HUES48 (cell line): Measurements from ENCODE around the gene OR4S2.

Source experiments
- H3K27ac ChIP-seq: one replicate; pipeline ENCODE4 v1.7.0; 2013; ENCODE audit warnings: low read depth, low read length, inconsistent platforms
- H3K27me3 ChIP-seq: 2 replicates; pipeline ENCODE4 v1.6.1; 2013; ENCODE audit warnings: mild to moderate bottlenecking, low read length; ENCODE audit not compliant: control insufficient read depth, insufficient read depth
- H3K36me3 ChIP-seq: 2 replicates; pipeline ENCODE4 v1.6.1; 2013; ENCODE audit warnings: low read length; ENCODE audit not compliant: control insufficient read depth, insufficient read depth
- H3K4me1 ChIP-seq: 2 replicates; pipeline ENCODE4 v1.6.1; 2013; ENCODE audit warnings: mild to moderate bottlenecking, low read length; ENCODE audit not compliant: control insufficient read depth, insufficient read depth
- H3K4me3 ChIP-seq: 2 replicates; pipeline ENCODE4 v1.5.1; 2013; ENCODE audit warnings: mild to moderate bottlenecking, low read depth, low read length
- H3K9ac ChIP-seq: 2 replicates; pipeline ENCODE4 v1.6.1; 2013; ENCODE audit warnings: mild to moderate bottlenecking, low read depth, low read length, moderate library complexity
- H3K9me3 ChIP-seq: 2 replicates; pipeline ENCODE4 v1.6.1; 2013; ENCODE audit warnings: low read length; ENCODE audit not compliant: control insufficient read depth, insufficient read depth

The OR4S2 gene

DNA sequence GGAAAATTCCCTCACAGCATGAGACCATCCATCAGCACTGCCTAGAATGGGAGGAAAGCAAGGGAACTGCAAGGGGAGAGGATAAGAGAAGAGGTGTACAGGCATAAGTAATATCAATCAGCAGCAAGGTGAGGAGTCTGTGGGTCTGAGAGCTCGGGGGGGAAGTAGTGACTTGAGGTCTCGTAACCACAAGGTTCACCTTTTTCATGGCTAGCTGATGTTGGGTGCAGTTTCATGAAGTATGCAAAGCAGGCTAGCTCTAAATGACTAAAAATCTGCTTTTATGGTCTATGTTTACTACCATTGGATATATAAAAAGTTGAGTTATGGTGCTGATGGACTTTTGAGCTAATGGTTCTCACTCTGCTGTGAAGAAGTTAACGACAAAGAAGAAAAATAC lies 49.7 kb downstream of the OR4S2 start:
- H3K27me3 ChIP-seq: no peaks in the 10 kb centered on the region
- H3K9me3 ChIP-seq: peaks cover 68% of the 10 kb centered on the region
- H3K9ac ChIP-seq: no peak overlapping the region
- H3K27ac ChIP-seq: no peak overlapping the region
- no peak overlapping the region for H3K4me3 ChIP-seq
- no peaks in the 10 kb centered on the region for H3K4me1 ChIP-seq
- no peaks in the 10 kb centered on the region for H3K36me3 ChIP-seq

DNA sequence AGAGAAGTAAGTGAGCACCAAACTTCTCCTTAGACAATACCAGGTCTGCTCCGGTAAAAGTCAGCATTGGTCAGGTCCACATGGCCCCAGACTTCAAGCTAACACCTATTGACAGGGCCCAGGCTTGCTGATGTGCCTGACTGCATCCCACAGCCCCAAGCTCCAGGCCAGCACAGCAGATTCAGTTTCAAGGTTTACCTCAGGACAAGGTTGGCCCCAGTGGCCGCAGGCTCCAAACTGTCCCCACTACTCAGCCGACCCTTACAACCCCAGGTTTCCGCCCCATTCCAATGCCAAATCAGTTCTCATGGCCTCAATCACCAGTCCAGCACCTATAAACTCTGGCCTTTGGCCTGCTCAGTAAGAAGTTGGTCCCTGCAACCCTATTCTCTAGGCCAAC lies 53.3 kb downstream of the OR4S2 start:
- Histone ChIP-seq H3K4me1 (no peaks in the 10 kb centered on the region), H3K9ac (no peak overlapping the region), H3K27me3 (no peaks in the 10 kb centered on the region), H3K27ac (no peak overlapping the region), H3K36me3 (no peaks in the 10 kb centered on the region), H3K9me3 (peaks cover 68% of the 10 kb centered on the region), H3K4me3 (no peak overlapping the region)
